ENCODE measurements around the gene LSM8. TPM values are rescaled to one million over a fixed set of nuclear protein-coding genes. Genes with fewer than 3 reads are reported as not detected.
A peak's percentile ranks its signal among the peaks of the same experiment; 100 is the strongest.

Gene LSM8
- total and polyA plus RNA-seq, 2 of the 8 experiments (the other 6 are each of a cell fraction or from before 2014, with no cell fraction given): 36.9 to 51.0 TPM

DNA sequence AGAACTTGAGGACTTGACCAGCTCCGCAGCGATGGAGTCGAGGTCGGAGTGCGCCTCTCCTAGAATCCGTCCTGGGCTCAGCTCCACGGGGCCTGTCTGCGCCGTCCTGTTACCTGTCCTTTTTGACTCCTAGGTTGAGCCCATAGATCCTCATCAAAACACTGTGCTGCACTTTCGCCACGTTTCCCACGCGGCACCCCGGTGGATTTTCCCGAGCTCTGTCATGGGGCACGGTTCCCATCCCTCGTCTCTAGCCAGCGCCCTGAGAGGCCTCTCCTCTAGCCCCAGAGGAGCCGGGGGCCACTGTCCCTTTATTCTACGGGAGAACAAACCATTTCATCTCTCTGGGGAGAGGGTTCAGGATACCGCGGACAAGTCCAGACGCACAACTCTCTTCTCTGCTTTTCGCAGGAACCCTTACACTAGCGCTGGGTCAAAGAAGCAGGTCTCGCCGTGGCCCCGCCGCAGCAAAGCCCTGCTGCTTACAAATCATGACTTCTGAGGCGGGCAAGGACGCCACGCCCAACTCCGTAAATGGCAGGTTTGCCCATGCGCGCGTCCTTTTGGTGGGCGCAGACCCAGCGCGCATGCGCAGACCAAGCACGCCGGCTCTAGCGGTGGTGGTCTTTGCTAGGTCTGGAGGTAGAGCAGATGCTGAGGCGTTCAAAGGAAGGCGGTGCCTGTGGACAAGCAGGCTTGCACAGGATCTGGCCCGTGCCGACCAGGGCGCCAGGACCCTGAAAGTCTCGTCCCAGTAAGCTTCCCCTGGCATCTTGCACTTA lies 30.3 kb downstream of the LSM8 start:
- ChIA-PET POLR2A (ENCODE audit: partially characterized antibody) (no interaction called here), CTCF (ENCODE audit: partially characterized antibody) (interaction anchor here (0.6 to 1.0 kb wide), 2 partner anchors 16 to 20 kb away, joined by 6 to 7 read pairs; no protein-coding TSS in a partner anchor)
- Histone ChIP-seq H3K4me2 (ENCODE audit: insufficient read depth in 1 of 2, low read depth in 2 of 2, low read length in 2 of 2) (no peak overlapping the region), H3K27me3 (replicated peaks in 1 of 4; ENCODE audit: control insufficient read depth in 3 of 4, extremely low read depth in 1 of 4, insufficient read depth in 3 of 4, low read length in 3 of 4) (no peaks in the 10 kb centered on the region), H2BK5ac (ENCODE audit: low read depth, low read length) (no peak overlapping the region), H3K4me1 (replicated peaks in 1 of 4; ENCODE audit: control insufficient read depth in 3 of 4, insufficient read depth in 4 of 4, low read length in 3 of 4) (no peaks in the 10 kb centered on the region), H2BK120ac (replicated peaks; ENCODE audit: low read depth, low read length) (no peak overlapping the region), H2AFZ (ENCODE audit: low read length) (peak overlapping the region; percentile 62; the same call in 1 of the 2 replicates), H3K23me2 (ENCODE audit: low read depth, low read length) (no peaks in the 10 kb centered on the region), H3K14ac (ENCODE audit: insufficient read length) (no peak overlapping the region), H3K18ac (ENCODE audit: extremely low read depth, low read length) (no peak overlapping the region), H3K4ac (replicated peaks; ENCODE audit: insufficient read length, low read depth, low read length) (no peak overlapping the region), H2BK20ac (ENCODE audit: low read length) (no peak overlapping the region), H4K8ac (ENCODE audit: extremely low read depth, insufficient read depth, low read length) (no peak overlapping the region), H3K79me2 (ENCODE audit: control insufficient read depth in 1 of 2, insufficient read depth in 2 of 2, low read length in 2 of 2) (no peaks in the 10 kb centered on the region), H4K20me1 (replicated peaks in 1 of 2; ENCODE audit: control insufficient read depth in 1 of 2, insufficient read depth in 2 of 2, low read length in 2 of 2) (no peaks in the 10 kb centered on the region), H2BK12ac (ENCODE audit: low read depth, low read length) (no peak overlapping the region), H2BK15ac (ENCODE audit: low read length) (no peak overlapping the region), H3K4me3 (ENCODE audit: extremely low read depth in 1 of 4, insufficient read depth in 2 of 4, low read depth in 3 of 4, low read length in 4 of 4) (no peak overlapping the region), H3K23ac (ENCODE audit: insufficient read length) (no peak overlapping the region), H3K79me1 (ENCODE audit: low read depth, low read length) (no peaks in the 10 kb centered on the region), H3K9ac (replicated peaks in 1 of 4; ENCODE audit: extremely low read depth in 1 of 4, low read depth in 3 of 4, low read length in 3 of 4) (no peak overlapping the region), H4K91ac (replicated peaks; ENCODE audit: insufficient read length, low read length) (no peak overlapping the region), H4K5ac (ENCODE audit: insufficient read length, low read depth, low read length) (no peak overlapping the region), H2AK5ac (ENCODE audit: low read depth, low read length) (no peak overlapping the region), H3K27ac (ENCODE audit: low read depth, low read length) (no peak overlapping the region; the same call in 1 of the 2 replicates), H3K9me3 (ENCODE audit: insufficient read depth in 2 of 2, low read depth in 1 of 2, low read length in 1 of 2) (no peaks in the 10 kb centered on the region), H3K36me3 (ENCODE audit: control insufficient read depth in 2 of 4, insufficient read depth in 4 of 4, low read length in 3 of 4) (no peaks in the 10 kb centered on the region), H3K56ac (replicated peaks; ENCODE audit: insufficient read length, low read depth, low read length) (no peak overlapping the region)
- DNase-seq (ENCODE audit: low read depth in 1 of 2, low spot score in 2 of 2): no peak
- FAIRE-seq: no peak
- 94% methylated on average over 49 of the region's 49 CpGs; no CpG with 5 or more reads in 1 of the 2 experiments for WGBS, 2 experiments (ENCODE audit: extremely low coverage in 1 of 2, insufficient coverage in 1 of 2, insufficient read length in 1 of 2, insufficient replicate concordance in 2 of 2, low coverage in 1 of 2, low lambda C conversion rate in 2 of 2, missing lambda C conversion rate in 1 of 2)
- TF ChIP-seq, protein P1, sequence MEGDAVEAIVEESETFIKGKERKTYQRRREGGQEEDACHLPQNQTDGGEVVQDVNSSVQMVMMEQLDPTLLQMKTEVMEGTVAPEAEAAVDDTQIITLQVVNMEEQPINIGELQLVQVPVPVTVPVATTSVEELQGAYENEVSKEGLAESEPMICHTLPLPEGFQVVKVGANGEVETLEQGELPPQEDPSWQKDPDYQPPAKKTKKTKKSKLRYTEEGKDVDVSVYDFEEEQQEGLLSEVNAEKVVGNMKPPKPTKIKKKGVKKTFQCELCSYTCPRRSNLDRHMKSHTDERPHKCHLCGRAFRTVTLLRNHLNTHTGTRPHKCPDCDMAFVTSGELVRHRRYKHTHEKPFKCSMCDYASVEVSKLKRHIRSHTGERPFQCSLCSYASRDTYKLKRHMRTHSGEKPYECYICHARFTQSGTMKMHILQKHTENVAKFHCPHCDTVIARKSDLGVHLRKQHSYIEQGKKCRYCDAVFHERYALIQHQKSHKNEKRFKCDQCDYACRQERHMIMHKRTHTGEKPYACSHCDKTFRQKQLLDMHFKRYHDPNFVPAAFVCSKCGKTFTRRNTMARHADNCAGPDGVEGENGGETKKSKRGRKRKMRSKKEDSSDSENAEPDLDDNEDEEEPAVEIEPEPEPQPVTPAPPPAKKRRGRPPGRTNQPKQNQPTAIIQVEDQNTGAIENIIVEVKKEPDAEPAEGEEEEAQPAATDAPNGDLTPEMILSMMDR (IDR thresholded peaks at IDR 0.05; ENCODE audit: control extremely low read depth in 1 of 3, insufficient read depth in 1 of 3, low read depth in 1 of 3, low read length in 3 of 3): no peak
- no peak for TF ChIP-seq JUND (IDR thresholded peaks at IDR 0.05; ENCODE audit: low read length)
- TF ChIP-seq HDAC6 (IDR thresholded peaks at IDR 0.05; ENCODE audit: low read depth, low read length): no peak
- TF ChIP-seq, protein P2, sequence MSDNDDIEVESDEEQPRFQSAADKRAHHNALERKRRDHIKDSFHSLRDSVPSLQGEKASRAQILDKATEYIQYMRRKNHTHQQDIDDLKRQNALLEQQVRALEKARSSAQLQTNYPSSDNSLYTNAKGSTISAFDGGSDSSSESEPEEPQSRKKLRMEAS (IDR thresholded peaks at IDR 0.05): no peak
- no peak for TF ChIP-seq BACH1 (IDR thresholded peaks at IDR 0.05; ENCODE audit: low read length)
- TF ChIP-seq, protein P3, sequence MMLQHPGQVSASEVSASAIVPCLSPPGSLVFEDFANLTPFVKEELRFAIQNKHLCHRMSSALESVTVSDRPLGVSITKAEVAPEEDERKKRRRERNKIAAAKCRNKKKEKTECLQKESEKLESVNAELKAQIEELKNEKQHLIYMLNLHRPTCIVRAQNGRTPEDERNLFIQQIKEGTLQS (IDR thresholded peaks at IDR 0.05; ENCODE audit: insufficient read depth, low read depth, low read length): no peak
- TF ChIP-seq BRCA1 (IDR thresholded peaks at IDR 0.05; ENCODE audit: low read depth, low read length): no peak
- no peak for TF ChIP-seq KDM5A (IDR thresholded peaks at IDR 0.05; ENCODE audit: low read length)
- TF ChIP-seq EGR1 (IDR thresholded peaks at IDR 0.05; ENCODE audit: borderline replicate concordance, low read depth, low read length): no peak

Measured in H1 (cell line).